K562 (cell line): Measurements from ENCODE around the gene KCNH2. TPM values are rescaled to one million over a fixed set of nuclear protein-coding genes. Genes with fewer than 3 reads are reported as not detected.

Source experiments
- ZNF407 ChIP-seq: fragments of 450-650 bp; IDR thresholded peaks from 2 replicates; pipeline ENCODE4 v1.6.1; 2016; ENCODE audit warnings: low read depth
- polyA plus RNA-seq, 8 experiments: library from polyadenylated mRNA; depleted of rRNA in 4 of 8; stranded (reverse) in 5 of 8; unstranded in 3 of 8; fragments of >200 nt; fragmentation: Nextera tagmentation in 2 of 8; fragmentation: Illumina TruSeq in 1 of 8; extraction: Ambion mirVana in 2 of 8; extraction: Trizol in 1 of 8; gene quantifications; 2 replicates each; pipeline versions ENCODE4 v1.2.1 to v1.2.3, GENCODE V29; 2011 to 2014; ENCODE audit warnings: inconsistent platforms in 1 of 8, missing spikeins in 1 of 8
- total RNA-seq, 7 experiments: library from RNA; depleted of rRNA in 6 of 7; stranded (reverse); fragments of >200 nt in 6 of 7; fragmentation: Illumina TruSeq in 2 of 7; extraction: Trizol in 2 of 7; gene quantifications; 2 replicates each; pipeline versions ENCODE4 v1.2.1 to v1.2.3, GENCODE V29; 2011 to 2021; ENCODE audit warnings: low replicate concordance in 1 of 7

Gene KCNH2
- total and polyA plus RNA-seq, 9 of the 15 experiments (the other 6 are each of a cell fraction or from before 2014, with no cell fraction given) = 18.1 to 368 (median 218) TPM

GRCh38 chr7:151009327-151010036, 31.4 kb upstream of the KCNH2 start (continued):
- no peak for TF ChIP-seq ZNF407
